NCI-H1105 treated with DMSO at 0.1 percent for 48 hours (cell line): ENCODE measurements around the gene GBP2.

Experiments
- DNase-seq: peaks from one replicate; lab custom pipeline; 2025; lab: John Stamatoyannopoulos, UW

GBP2 gene

GRCh38 chr1:89064632-89065031, 61.3 kb downstream of the GBP2 start:
- DNase-seq: no peak

GRCh38 chr1:89063094-89063493, 62.8 kb downstream of the GBP2 start:
- no peak for DNase-seq

- DNase-seq: no peak
These were observed 65.8 kb downstream of the GBP2 start for GRCh38 chr1:89060091-89060490.
